Keratinocyte (primary cell): ENCODE measurements around the gene CRAMP1.

Source experiments
- EZH2 ChIP-seq: IDR thresholded peaks from one replicate; pipeline ENCODE4 v1.6.1; 2012; ENCODE audit warnings: inconsistent platforms, mild to moderate bottlenecking, low read length, moderate library complexity
- TF ChIP-seq, protein P1 (sequence below), 3 experiments: IDR thresholded peaks in 1 of 3; conservative IDR thresholded peaks in 1 of 3; optimal IDR thresholded peaks in 1 of 3; 2 replicates in 2 of 3; 3 replicates in 1 of 3; pipeline versions ENCODE3 to v1.5.1; 2011; ENCODE audit warnings: low read length in 3 of 3, mild to moderate bottlenecking in 3 of 3, moderate library complexity in 2 of 3, control low read depth in 1 of 3, inconsistent platforms in 1 of 3; ENCODE audit not compliant: insufficient read depth in 2 of 3; ENCODE audit errors: extremely low read depth in 1 of 3

DNA sequence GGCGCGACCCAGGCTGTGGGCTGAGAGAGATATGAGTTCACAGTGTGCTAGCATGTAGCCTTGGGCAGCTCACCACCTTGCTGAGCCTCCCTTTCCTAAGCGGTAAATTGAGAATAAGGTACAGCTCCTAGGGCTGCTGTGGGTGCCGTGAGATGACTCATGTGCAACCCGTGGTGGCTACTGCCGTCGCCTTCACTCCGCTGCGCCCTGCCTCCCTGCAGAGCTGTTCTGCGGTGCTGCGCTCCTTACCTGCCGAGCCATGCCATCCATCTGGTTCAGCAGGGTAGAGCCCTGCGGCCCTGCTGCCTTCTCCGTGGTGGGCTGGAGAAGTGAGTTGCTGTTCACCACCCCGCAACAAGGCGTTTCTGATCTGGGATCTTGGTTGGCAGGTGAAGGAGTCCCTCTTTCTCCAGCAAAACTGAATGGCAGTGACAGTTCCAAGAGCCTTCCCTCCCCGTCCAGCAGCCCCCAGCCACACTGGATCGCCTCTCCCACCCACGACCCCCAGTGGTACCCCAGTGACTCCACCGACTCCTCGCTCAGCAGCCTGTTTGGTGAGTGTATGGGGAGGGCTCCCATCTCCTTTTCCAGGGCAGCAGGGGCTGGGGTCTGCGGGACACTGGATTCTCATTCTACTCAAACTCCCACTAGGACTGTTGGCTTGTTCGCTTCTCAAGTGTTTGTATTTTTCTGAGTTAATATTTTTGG lies 56.6 kb downstream of the CRAMP1 start:
- TF ChIP-seq, protein P1, sequence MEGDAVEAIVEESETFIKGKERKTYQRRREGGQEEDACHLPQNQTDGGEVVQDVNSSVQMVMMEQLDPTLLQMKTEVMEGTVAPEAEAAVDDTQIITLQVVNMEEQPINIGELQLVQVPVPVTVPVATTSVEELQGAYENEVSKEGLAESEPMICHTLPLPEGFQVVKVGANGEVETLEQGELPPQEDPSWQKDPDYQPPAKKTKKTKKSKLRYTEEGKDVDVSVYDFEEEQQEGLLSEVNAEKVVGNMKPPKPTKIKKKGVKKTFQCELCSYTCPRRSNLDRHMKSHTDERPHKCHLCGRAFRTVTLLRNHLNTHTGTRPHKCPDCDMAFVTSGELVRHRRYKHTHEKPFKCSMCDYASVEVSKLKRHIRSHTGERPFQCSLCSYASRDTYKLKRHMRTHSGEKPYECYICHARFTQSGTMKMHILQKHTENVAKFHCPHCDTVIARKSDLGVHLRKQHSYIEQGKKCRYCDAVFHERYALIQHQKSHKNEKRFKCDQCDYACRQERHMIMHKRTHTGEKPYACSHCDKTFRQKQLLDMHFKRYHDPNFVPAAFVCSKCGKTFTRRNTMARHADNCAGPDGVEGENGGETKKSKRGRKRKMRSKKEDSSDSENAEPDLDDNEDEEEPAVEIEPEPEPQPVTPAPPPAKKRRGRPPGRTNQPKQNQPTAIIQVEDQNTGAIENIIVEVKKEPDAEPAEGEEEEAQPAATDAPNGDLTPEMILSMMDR (optimal IDR thresholded peaks at IDR 0.05 in 1 of 3, IDR thresholded peaks at IDR 0.05 in 1 of 3, conservative IDR thresholded peaks at IDR 0.05 in 1 of 3; ENCODE audit: extremely low read depth in 1 of 3, insufficient read depth in 2 of 3, low read length in 3 of 3), result no peak
- no peak for TF ChIP-seq EZH2
